ENCODE data around the gene FGD6. TPM values are rescaled to one million over a fixed set of nuclear protein-coding genes. Genes with fewer than 3 reads are reported as not detected.

The FGD6 gene
- total RNA-seq, 1 donor from 2014 or later = 42.1 TPM

DNA sequence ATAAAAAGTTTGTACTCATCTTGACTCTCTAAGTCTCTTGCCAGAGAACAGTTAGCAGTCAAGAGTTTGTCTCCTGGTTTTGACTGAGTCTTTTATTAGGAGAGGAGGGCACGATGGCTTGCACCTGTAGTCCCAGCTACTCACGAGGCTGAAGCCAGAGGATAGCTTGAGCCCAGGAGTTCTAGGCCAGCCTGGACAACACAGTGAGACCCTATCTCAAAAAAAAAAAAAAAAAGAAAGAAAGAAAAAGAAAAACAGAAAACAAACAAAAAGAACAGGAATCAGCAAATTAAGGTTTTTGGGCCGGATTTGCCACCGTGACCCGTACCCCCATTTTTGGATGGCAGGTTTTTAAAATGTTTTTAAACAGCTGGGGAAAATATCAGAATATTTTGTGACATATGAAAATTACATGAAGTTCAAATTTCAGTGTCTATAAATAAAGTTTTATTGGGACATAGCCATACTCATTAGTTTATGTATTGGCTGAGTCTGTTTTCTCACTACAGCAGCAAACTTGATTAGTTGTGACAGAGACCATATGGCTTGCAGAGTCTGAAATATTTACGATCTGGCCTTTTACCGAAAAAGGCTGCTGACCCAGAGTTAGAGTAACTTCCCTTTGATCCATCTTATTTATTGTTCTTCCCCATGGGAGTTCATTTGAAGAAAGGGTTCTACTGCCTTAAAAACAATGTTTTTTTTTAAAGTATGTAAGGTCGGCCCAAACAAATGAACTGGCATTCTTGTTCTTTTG is 31.5 kb upstream of the FGD6 start:
- TF ChIP-seq, protein P1, sequence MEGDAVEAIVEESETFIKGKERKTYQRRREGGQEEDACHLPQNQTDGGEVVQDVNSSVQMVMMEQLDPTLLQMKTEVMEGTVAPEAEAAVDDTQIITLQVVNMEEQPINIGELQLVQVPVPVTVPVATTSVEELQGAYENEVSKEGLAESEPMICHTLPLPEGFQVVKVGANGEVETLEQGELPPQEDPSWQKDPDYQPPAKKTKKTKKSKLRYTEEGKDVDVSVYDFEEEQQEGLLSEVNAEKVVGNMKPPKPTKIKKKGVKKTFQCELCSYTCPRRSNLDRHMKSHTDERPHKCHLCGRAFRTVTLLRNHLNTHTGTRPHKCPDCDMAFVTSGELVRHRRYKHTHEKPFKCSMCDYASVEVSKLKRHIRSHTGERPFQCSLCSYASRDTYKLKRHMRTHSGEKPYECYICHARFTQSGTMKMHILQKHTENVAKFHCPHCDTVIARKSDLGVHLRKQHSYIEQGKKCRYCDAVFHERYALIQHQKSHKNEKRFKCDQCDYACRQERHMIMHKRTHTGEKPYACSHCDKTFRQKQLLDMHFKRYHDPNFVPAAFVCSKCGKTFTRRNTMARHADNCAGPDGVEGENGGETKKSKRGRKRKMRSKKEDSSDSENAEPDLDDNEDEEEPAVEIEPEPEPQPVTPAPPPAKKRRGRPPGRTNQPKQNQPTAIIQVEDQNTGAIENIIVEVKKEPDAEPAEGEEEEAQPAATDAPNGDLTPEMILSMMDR (IDR thresholded peaks at IDR 0.05; ENCODE audit: partially characterized antibody, unreplicated experiment) = no peak
- peaks cover 9% of the 10 kb centered on the region for H3K4me1 Mint-ChIP-seq (ENCODE audit: low read depth, unreplicated experiment)
- H3K27me3 Mint-ChIP-seq (ENCODE audit: unreplicated experiment) = no peaks in the 10 kb centered on the region
- H3K27ac Mint-ChIP-seq (ENCODE audit: unreplicated experiment) = no peak overlapping the region
- H3K4me3 Mint-ChIP-seq (ENCODE audit: unreplicated experiment) = peak overlapping the region; percentile 7
- H3K36me3 Mint-ChIP-seq (ENCODE audit: unreplicated experiment) = no peaks in the 10 kb centered on the region
- no peak for DNase-seq
- H3K9me3 Mint-ChIP-seq (ENCODE audit: unreplicated experiment) = peaks cover 2% of the 10 kb centered on the region

DNA sequence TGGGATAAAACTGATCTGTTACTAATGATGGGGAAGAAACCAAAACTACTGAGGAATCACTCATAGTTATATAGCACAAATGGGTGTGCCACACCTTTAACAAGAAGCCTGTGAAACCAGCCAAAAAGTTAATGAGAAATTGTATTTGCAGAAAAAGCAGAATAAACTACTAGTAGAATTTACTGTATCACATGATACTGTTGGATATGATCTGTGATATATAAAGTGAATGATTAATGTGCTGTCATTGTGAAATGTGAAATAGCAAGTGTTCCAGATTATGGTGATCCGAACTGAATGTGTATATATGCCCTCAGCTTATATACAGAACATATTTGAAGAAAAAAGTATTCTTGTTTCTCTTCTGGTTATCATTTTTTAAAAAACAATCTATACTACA is 30.8 kb upstream of the FGD6 start:
- H3K27ac Mint-ChIP-seq (ENCODE audit: unreplicated experiment) = no peak overlapping the region
- H3K4me1 Mint-ChIP-seq (ENCODE audit: low read depth, unreplicated experiment) = peaks cover 9% of the 10 kb centered on the region
- no peak overlapping the region for H3K4me3 Mint-ChIP-seq (ENCODE audit: unreplicated experiment)
- H3K36me3 Mint-ChIP-seq (ENCODE audit: unreplicated experiment) = no peaks in the 10 kb centered on the region
- peaks cover 3% of the 10 kb centered on the region for H3K9me3 Mint-ChIP-seq (ENCODE audit: unreplicated experiment)
- TF ChIP-seq, protein P1 (IDR thresholded peaks at IDR 0.05; ENCODE audit: partially characterized antibody, unreplicated experiment) = no peak
- no peaks in the 10 kb centered on the region for H3K27me3 Mint-ChIP-seq (ENCODE audit: unreplicated experiment)
- DNase-seq = no peak

DNA sequence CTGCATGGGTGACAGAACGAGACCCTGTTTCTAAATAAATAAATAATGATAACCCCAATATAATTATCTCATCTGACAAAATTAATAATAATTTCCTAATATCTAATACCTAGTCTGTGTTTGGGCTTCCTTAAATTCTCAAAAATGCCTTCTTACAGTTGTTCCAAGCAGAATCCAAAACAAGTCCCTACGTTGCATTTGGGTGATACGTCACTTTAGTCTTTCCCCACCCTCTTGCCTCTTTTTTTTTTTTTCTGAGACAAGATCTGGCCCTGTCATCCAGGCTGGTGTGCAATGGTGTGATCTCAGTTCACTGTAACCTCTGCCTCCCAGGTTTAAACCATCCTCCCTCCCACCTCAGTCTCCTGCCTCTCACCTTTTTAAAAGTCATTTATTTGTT is 27.1 kb upstream of the FGD6 start:
- H3K27ac Mint-ChIP-seq (ENCODE audit: unreplicated experiment) = no peak overlapping the region
- H3K4me1 Mint-ChIP-seq (ENCODE audit: low read depth, unreplicated experiment) = peaks cover 7% of the 10 kb centered on the region
- no peak for DNase-seq
- no peak overlapping the region for H3K4me3 Mint-ChIP-seq (ENCODE audit: unreplicated experiment)
- no peaks in the 10 kb centered on the region for H3K27me3 Mint-ChIP-seq (ENCODE audit: unreplicated experiment)
- TF ChIP-seq, protein P1 (IDR thresholded peaks at IDR 0.05; ENCODE audit: partially characterized antibody, unreplicated experiment) = no peak
- H3K9me3 Mint-ChIP-seq (ENCODE audit: unreplicated experiment) = peaks cover 3% of the 10 kb centered on the region
- no peaks in the 10 kb centered on the region for H3K36me3 Mint-ChIP-seq (ENCODE audit: unreplicated experiment)

DNA sequence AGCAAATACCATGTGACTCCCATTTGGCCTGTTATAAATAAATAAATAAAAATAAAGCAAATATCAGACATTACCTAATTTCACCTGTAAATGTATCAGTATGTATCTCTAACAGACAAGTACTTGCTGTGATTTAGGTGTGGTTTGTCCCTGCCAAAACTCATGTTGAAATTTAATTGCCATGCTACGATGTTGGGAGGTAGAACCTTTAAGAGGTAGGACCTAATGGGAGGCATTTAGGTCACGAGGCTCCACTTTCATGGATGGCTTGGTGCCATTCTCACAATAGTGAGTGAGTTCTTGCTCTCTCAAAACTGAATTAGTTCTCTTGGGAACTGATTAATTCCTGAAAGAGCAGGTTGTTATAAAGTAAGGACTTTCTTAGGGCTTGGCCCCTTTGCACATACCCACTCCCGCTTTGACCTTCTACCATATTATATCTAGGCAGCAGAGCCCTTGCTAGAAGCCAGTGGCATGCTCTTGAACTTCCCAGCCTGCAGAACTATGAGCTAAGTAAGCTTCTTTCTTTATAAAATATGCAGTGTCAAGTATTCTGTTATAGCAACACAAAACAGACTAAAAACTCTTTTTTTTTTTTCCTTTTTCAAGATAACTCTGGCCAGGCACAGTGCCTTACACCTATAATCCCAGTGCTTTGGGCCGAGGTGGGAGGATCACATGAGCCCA is 26.4 kb upstream of the FGD6 start:
- no peak for DNase-seq
- Mint-ChIP-seq H3K9me3 (ENCODE audit: unreplicated experiment) (peaks cover 3% of the 10 kb centered on the region), H3K36me3 (ENCODE audit: unreplicated experiment) (no peaks in the 10 kb centered on the region), H3K4me3 (ENCODE audit: unreplicated experiment) (no peak overlapping the region), H3K4me1 (ENCODE audit: low read depth, unreplicated experiment) (peaks cover 9% of the 10 kb centered on the region), H3K27ac (ENCODE audit: unreplicated experiment) (no peak overlapping the region), H3K27me3 (ENCODE audit: unreplicated experiment) (no peaks in the 10 kb centered on the region)
- TF ChIP-seq, protein P1 (IDR thresholded peaks at IDR 0.05; ENCODE audit: partially characterized antibody, unreplicated experiment) = no peak

All from glutamatergic neuron (in vitro differentiated cells).